BE2C (cell line): ENCODE data around the gene NOSTRIN.
"Not testable (repeated sequence)": the region's sequence is repeated elsewhere in the genome, so short reads cannot be mapped to it uniquely, and the experiment has no call there.

ENCODE experiments used
- DNase-seq: peaks from one replicate; pipeline ENCODE4 v3.0.0-alpha.2; 2020
- H3K27me3 ChIP-seq: fragments of 250-450 bp; sonication (Bioruptor Pico); 2 replicates; pipeline ENCODE4 v1.5.1; 2020; ENCODE audit warnings: mild to moderate bottlenecking
- H3K36me3 ChIP-seq: fragments of 250-450 bp; sonication (Bioruptor Pico); 2 replicates; pipeline ENCODE4 v1.5.1; 2020; ENCODE audit warnings: mild to moderate bottlenecking
- H3K4me1 ChIP-seq: fragments of 250-450 bp; sonication (Bioruptor Pico); 2 replicates; pipeline ENCODE4 v1.5.1; 2020
- H3K4me3 ChIP-seq: 2 replicates; pipeline ENCODE4 v1.5.1; 2011; ENCODE audit warnings: low read depth, low read length
- H3K9me3 ChIP-seq: fragments of 250-450 bp; sonication (Bioruptor Pico); 2 replicates; pipeline ENCODE4 v1.5.1; 2020
- CTCF ChIP-seq: IDR thresholded peaks from 2 replicates; pipeline ENCODE4 v1.5.1; 2012; ENCODE audit warnings: mild to moderate bottlenecking, low read depth, low read length

The NOSTRIN gene

GRCh38 chr2:168787098-168787781 lies 15.2 kb upstream of the NOSTRIN start:
- no peak for DNase-seq
- H3K36me3 ChIP-seq: no peaks in the 10 kb centered on the region
- no peaks in the 10 kb centered on the region for H3K27me3 ChIP-seq
- no peaks in the 10 kb centered on the region for H3K9me3 ChIP-seq
- TF ChIP-seq CTCF: no peak
- no peaks in the 10 kb centered on the region for H3K4me1 ChIP-seq
- no peak overlapping the region for H3K4me3 ChIP-seq

GRCh38 chr2:168787782-168788376 lies 14.6 kb upstream of the NOSTRIN start:
- Histone ChIP-seq H3K36me3 (no peaks in the 10 kb centered on the region), H3K4me3 (no peak overlapping the region), H3K27me3 (no peaks in the 10 kb centered on the region), H3K9me3 (no peaks in the 10 kb centered on the region), H3K4me1 (no peaks in the 10 kb centered on the region)
- TF ChIP-seq CTCF: no peak
- no peak for DNase-seq

GRCh38 chr2:168789776-168790175 lies 12.7 kb upstream of the NOSTRIN start:
- Histone ChIP-seq H3K4me3 (no peak overlapping the region), H3K36me3 (no peaks in the 10 kb centered on the region), H3K4me1 (no peaks in the 10 kb centered on the region), H3K27me3 (no peaks in the 10 kb centered on the region), H3K9me3 (no peaks in the 10 kb centered on the region)
- no peak for TF ChIP-seq CTCF
- DNase-seq: no peak

- H3K4me1 ChIP-seq: no peaks in the 10 kb centered on the region
- no peaks in the 10 kb centered on the region for H3K9me3 ChIP-seq
- DNase-seq: no peak
- H3K4me3 ChIP-seq: no peak overlapping the region
- H3K36me3 ChIP-seq: no peaks in the 10 kb centered on the region
- H3K27me3 ChIP-seq: no peaks in the 10 kb centered on the region
- TF ChIP-seq CTCF: no peak
Observed at GRCh38 chr2:168790226-168790902, 12.1 kb upstream of the NOSTRIN start.

GRCh38 chr2:168791140-168791539 lies 11.3 kb upstream of the NOSTRIN start:
- not testable (repeated sequence) for H3K36me3 ChIP-seq, H3K4me1 ChIP-seq, H3K4me3 ChIP-seq, H3K9me3 ChIP-seq, DNase-seq, H3K27me3 ChIP-seq

- Histone ChIP-seq H3K27me3 (no peaks in the 10 kb centered on the region), H3K4me1 (no peaks in the 10 kb centered on the region), H3K9me3 (no peaks in the 10 kb centered on the region), H3K4me3 (no peak overlapping the region), H3K36me3 (no peaks in the 10 kb centered on the region)
- no peak for DNase-seq
- no peak for TF ChIP-seq CTCF
Observed at GRCh38 chr2:168793596-168793995, 8.8 kb upstream of the NOSTRIN start.
